Astrocyte of the spinal cord (primary cell): Measurements from ENCODE around the gene OR2M3.

ENCODE experiments used
- DNase-seq: peaks from one replicate; pipeline ENCODE4 v3.0.0; 2011; ENCODE audit warnings: low read depth, low spot score
- H3K4me3 ChIP-seq: 2 replicates; pipeline ENCODE4 v1.5.1; 2011; ENCODE audit warnings: low read depth, mild to moderate bottlenecking, low read length, moderate library complexity
- in situ Hi-C: cut with HindIII; loops from 2 replicates; pipeline ENCODE4 v1.10.0; 2017; ENCODE audit warnings: low sequenced_read_pairs
- TF ChIP-seq, protein P1 (sequence below): IDR thresholded peaks from 2 replicates; pipeline ENCODE4 v1.5.1; 2012; ENCODE audit warnings: low read depth, mild to moderate bottlenecking, low read length, inconsistent platforms

Gene OR2M3, protein sequence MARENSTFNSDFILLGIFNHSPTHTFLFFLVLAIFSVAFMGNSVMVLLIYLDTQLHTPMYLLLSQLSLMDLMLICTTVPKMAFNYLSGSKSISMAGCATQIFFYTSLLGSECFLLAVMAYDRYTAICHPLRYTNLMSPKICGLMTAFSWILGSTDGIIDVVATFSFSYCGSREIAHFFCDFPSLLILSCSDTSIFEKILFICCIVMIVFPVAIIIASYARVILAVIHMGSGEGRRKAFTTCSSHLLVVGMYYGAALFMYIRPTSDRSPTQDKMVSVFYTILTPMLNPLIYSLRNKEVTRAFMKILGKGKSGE

DNA sequence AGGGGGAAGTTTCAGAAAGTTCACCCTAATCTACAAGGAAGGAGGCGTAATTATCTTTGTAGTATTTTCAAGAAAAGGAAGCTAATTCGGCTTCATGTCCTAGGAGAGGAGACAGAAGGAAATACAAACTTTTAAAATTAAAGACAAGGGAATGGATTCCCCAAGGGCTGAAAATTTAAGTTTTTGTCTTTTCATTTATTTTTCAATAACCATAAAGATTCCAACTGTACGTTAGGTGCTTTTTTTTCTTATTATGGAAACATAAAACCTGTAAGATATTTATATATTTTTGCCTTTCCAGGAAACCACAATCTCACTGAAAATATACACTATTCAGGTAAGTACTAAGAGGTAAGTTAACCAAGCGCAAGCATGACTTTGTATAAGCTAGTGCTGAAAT lies at the start of gene OR2M3:
TSS of gene OR2M3 (plus strand) at position 301 of the 400 bp plus-strand sequence. CDS start 5,803 bp downstream, outside the sequence.
- DNase-seq, result no peak
- H3K4me3 ChIP-seq, result no peak within 1 kb of the TSS
- TF ChIP-seq, protein P1, sequence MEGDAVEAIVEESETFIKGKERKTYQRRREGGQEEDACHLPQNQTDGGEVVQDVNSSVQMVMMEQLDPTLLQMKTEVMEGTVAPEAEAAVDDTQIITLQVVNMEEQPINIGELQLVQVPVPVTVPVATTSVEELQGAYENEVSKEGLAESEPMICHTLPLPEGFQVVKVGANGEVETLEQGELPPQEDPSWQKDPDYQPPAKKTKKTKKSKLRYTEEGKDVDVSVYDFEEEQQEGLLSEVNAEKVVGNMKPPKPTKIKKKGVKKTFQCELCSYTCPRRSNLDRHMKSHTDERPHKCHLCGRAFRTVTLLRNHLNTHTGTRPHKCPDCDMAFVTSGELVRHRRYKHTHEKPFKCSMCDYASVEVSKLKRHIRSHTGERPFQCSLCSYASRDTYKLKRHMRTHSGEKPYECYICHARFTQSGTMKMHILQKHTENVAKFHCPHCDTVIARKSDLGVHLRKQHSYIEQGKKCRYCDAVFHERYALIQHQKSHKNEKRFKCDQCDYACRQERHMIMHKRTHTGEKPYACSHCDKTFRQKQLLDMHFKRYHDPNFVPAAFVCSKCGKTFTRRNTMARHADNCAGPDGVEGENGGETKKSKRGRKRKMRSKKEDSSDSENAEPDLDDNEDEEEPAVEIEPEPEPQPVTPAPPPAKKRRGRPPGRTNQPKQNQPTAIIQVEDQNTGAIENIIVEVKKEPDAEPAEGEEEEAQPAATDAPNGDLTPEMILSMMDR, result no peak
- in situ Hi-C loops, result no loop called here

DNA sequence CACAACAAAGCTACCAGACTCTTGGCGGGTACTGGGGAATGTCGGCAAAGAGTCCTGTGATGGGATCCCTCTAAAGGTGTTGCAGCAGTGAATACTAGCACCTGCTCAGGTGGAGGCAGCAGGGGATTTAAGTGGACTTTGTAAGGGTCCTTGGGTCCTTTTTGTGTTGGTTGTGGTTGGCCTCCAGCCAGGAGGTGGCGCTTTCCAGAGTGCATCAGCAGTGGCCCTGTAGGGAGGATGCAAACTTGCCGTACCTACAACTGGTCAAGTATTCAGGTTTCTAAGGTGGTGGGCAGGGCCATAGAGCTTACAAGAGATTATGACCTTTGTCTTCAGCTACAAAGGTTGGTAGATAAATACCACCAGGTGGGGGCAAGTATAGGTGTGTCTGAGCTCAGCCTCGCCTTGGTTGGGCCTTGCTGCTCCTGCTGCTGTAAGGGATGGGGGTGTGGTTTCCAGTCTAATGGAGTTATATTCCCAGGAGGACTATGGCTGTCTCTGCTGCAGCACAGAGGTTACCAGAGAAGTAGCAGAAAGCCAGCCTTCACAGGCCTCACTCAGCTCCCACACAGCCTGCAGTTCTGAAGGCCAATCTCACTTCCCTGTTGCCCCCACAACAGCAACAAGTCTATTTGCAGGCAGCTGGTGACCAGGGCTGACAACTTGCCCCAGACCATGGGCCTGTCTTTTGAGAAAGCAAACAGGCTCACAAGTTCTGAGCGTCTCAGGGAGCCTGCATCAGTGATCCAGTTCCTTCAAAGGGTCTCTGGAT lies 44.8 kb upstream of the OR2M3 start:
- no peak overlapping the region for H3K4me3 ChIP-seq
- in situ Hi-C loops, result no loop called here
- TF ChIP-seq, protein P1, result no peak
- DNase-seq, result no peak

DNA sequence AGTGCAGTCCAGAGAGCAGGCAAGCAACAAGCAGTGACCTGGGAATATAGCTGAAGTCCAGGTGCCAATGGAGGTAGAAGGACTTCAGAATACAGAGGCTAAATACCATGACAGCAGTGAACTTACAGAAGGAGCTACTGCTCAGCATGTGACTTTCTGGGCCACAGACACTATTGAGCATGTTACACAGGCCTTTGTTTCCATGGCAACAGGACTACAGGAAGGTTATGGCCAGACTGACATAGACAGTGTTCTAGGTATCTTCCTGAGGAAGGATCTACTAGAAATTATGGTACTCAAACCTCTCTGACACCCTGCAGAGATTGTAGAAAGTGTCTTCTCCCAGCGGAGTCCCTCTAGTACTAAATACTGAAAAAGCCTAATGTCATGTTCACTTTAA lies 41.1 kb upstream of the OR2M3 start:
- H3K4me3 ChIP-seq, result no peak overlapping the region
- in situ Hi-C loops, result no loop called here
- TF ChIP-seq, protein P1, result no peak
- DNase-seq, result no peak

DNA sequence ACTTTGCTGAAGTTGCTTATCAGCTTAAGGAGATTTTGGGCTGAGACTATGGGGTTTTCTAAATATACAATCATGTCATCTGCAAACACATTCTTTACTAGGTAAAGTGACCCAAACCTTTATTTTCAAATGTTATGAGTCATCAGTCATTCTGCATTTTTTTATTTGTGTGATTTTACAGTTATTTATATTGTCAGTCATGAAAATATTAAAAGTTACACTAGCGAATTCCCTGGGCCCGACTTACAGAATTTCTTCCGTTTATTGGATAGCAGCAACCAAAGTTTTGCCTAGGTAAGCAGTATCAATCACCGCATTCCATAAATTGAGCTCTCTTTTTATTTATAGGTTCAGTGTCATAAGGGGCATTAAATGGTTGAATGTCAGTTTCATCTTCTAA lies 38.3 kb upstream of the OR2M3 start:
- DNase-seq, result no peak
- TF ChIP-seq, protein P1, result no peak
- H3K4me3 ChIP-seq, result no peak overlapping the region
- in situ Hi-C loops, result no loop called here

DNA sequence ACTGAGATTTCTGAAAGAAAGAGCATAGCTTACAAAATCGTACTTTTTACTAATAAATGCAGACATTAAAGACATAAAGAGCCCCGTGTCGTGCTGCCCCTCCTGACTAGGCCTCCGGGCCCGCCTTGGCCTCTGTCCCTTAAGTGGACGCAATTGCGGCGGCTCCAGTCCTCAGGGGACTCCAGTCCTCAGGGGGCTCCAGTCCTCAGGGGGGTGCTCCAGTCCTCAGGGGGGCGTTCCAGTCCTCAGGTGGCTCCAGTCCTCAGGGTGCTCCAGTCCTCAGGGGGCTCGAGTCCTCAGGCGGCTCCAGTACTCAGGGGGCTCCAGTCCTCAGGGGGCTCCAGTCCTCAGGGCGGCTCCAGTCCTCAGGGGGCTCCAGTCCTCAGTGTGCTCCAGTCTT lies 33.0 kb upstream of the OR2M3 start:
- DNase-seq, result no peak
- in situ Hi-C loops, result no loop called here

GRCh38 chr1:248165186-248165585 lies 31.9 kb upstream of the OR2M3 start:
- in situ Hi-C loops, result no loop called here
- no peak overlapping the region for H3K4me3 ChIP-seq
- no peak for DNase-seq
- TF ChIP-seq, protein P1, result no peak

More for the DNA sequence above, 33.0 kb upstream of the OR2M3 start:
- no peak overlapping the region for H3K4me3 ChIP-seq
- TF ChIP-seq, protein P1, result no peak
